HG02623 (cell line): ENCODE measurements around the gene CRLF3.
"Not testable (repeated sequence)": the region's sequence is repeated elsewhere in the genome, so short reads cannot be mapped to it uniquely, and the experiment has no call there.

Experiments
- ATAC-seq: cut with Tn5 transposase; IDR thresholded peaks from one replicate; pipeline ENCODE4 v1.9.1; 2021; ENCODE audit warnings: moderate library complexity; ENCODE audit not compliant: unreplicated experiment

CRLF3 gene

GRCh38 chr17:30742669-30743068, 81.8 kb downstream of the CRLF3 start:
- ATAC-seq = not testable (repeated sequence)

GRCh38 chr17:30736371-30736770, 88.1 kb downstream of the CRLF3 start:
- ATAC-seq = not testable (repeated sequence)

- ATAC-seq = not testable (repeated sequence)
Measured at GRCh38 chr17:30735644-30736043, 88.8 kb downstream of the CRLF3 start.

GRCh38 chr17:30735206-30735605, 89.3 kb downstream of the CRLF3 start:
- ATAC-seq = not testable (repeated sequence)

GRCh38 chr17:30734153-30734552, 90.3 kb downstream of the CRLF3 start:
- not testable (repeated sequence) for ATAC-seq
